GM23338 (cell line): ENCODE measurements around the gene KRTAP16-1. TPM values are rescaled to one million over a fixed set of nuclear protein-coding genes. Genes with fewer than 3 reads are reported as not detected.

ENCODE experiments used
- ATAC-seq: fragments of 200-7000 bp; cut with Tn5 transposase; 3 replicates; pipeline ENCODE4 v1.9.1; 2020
- DNase-seq: peaks from one replicate; pipeline ENCODE4 v3.0.0-alpha.2; 2015; ENCODE audit warnings: low spot score
- H2AFZ ChIP-seq: fragments of 200-600 bp; sonication (generic); 2 replicates; pipeline ENCODE4 v1.8.0; 2016; ENCODE audit warnings: antibody characterized with exemption, mild to moderate bottlenecking, moderate library complexity
- H3F3A ChIP-seq: fragments of 200-600 bp; sonication (generic); replicated peaks from 2 replicates; pipeline ENCODE4 v1.8.0; 2017; ENCODE audit warnings: antibody characterized with exemption, mixed run types, low read depth
- H3K27ac ChIP-seq: fragments of 200-600 bp; sonication (generic); 2 replicates; pipeline ENCODE4 v1.6.1; 2016; ENCODE audit warnings: low read depth
- H3K27me3 ChIP-seq: fragments of 200-600 bp; sonication (generic); 2 replicates; pipeline ENCODE4 v1.8.0; 2016; ENCODE audit warnings: mild to moderate bottlenecking, mixed run types, moderate library complexity; ENCODE audit not compliant: insufficient read depth
- H3K36me3 ChIP-seq: fragments of 200-600 bp; sonication (generic); 2 replicates; pipeline ENCODE4 v1.8.0; 2016; ENCODE audit warnings: mild to moderate bottlenecking; ENCODE audit not compliant: insufficient read depth
- H3K4me1 ChIP-seq: fragments of 200-600 bp; sonication (generic); 2 replicates; pipeline ENCODE4 v1.8.0; 2016; ENCODE audit warnings: mild to moderate bottlenecking, moderate library complexity; ENCODE audit not compliant: insufficient read depth
- H3K4me2 ChIP-seq: fragments of 200-600 bp; sonication (generic); 2 replicates; pipeline ENCODE4 v1.7.1; 2017; ENCODE audit warnings: mixed run types
- H3K4me3 ChIP-seq: fragments of 200-600 bp; sonication (generic); 2 replicates; pipeline ENCODE4 v1.6.1; 2016; ENCODE audit warnings: mixed run types
- H3K79me2 ChIP-seq: fragments of 200-600 bp; sonication (generic); replicated peaks from 2 replicates; pipeline ENCODE4 v1.8.0; 2017; ENCODE audit warnings: mild to moderate bottlenecking; ENCODE audit not compliant: insufficient read depth
- H3K9me2 ChIP-seq: fragments of 200-600 bp; sonication (generic); 2 replicates; pipeline ENCODE4 v1.8.0; 2017; ENCODE audit not compliant: insufficient read depth
- H4K20me1 ChIP-seq: fragments of 200-600 bp; sonication (generic); replicated peaks from 2 replicates; pipeline ENCODE4 v1.8.0; 2017; ENCODE audit warnings: mild to moderate bottlenecking; ENCODE audit not compliant: insufficient read depth
- H3K27ac Mint-ChIP-seq: 2 replicates; pipeline ENCODE4 v1.8.0; 2020; ENCODE audit warnings: inconsistent platforms, mild to moderate bottlenecking, moderate library complexity, mixed read lengths
- H3K27me3 Mint-ChIP-seq: 3 replicates; pipeline ENCODE4 v1.8.0; 2022; ENCODE audit warnings: low read depth, mild to moderate bottlenecking, moderate library complexity, mixed read lengths, inconsistent platforms; ENCODE audit not compliant: insufficient read depth, poor library complexity
- H3K36me3 Mint-ChIP-seq: 3 replicates; pipeline ENCODE4 v1.8.0; 2021; ENCODE audit warnings: low read depth, mild to moderate bottlenecking, inconsistent platforms, moderate library complexity, mixed read lengths
- H3K4me1 Mint-ChIP-seq: 3 replicates; pipeline ENCODE4 v1.8.0; 2020; ENCODE audit warnings: mild to moderate bottlenecking, inconsistent platforms, mixed read lengths
- H3K4me3 Mint-ChIP-seq: 3 replicates; pipeline ENCODE4 v1.8.0; 2021; ENCODE audit warnings: moderate library complexity, mild to moderate bottlenecking, inconsistent platforms, mixed read lengths
- H3K9me3 Mint-ChIP-seq: 3 replicates; pipeline ENCODE4 v1.8.0; 2020; ENCODE audit warnings: moderate library complexity, mild to moderate bottlenecking, inconsistent platforms, mixed read lengths
- CREB1 ChIP-seq: fragments of 250-450 bp; sonication (Bioruptor Pico); IDR thresholded peaks from 2 replicates; pipeline ENCODE4 v1.5.0; 2020; ENCODE audit warnings: low read depth, mild to moderate bottlenecking, moderate library complexity
- CTCF ChIP-seq, 2 experiments: fragments of 200-600 bp in 1 of 2; sonication (generic) in 1 of 2; conservative IDR thresholded peaks; 2 replicates each; pipeline versions ENCODE4 v1.5.1 to v1.6.1; 2016 to 2017; ENCODE audit warnings: antibody characterized with exemption in 2 of 2, low read depth in 2 of 2, mild to moderate bottlenecking in 2 of 2, moderate library complexity in 1 of 2
- ETS1 ChIP-seq: IDR thresholded peaks from 2 replicates; pipeline ENCODE4 v1.6.1; 2016; ENCODE audit warnings: antibody characterized with exemption
- EZH2 ChIP-seq: fragments of 200-600 bp; sonication (generic); IDR thresholded peaks from one replicate; pipeline ENCODE4 v1.8.0; 2017; ENCODE audit warnings: antibody characterized with exemption, mild to moderate bottlenecking, low read depth; ENCODE audit not compliant: unreplicated experiment
- EZH2phosphoT487 ChIP-seq: fragments of 200-600 bp; sonication (generic); IDR thresholded peaks from one replicate; pipeline ENCODE4 v1.8.1; 2018; ENCODE audit warnings: antibody characterized with exemption; ENCODE audit not compliant: unreplicated experiment
- JUNB ChIP-seq: IDR thresholded peaks from one replicate; pipeline ENCODE4 v1.6.1; 2016; ENCODE audit warnings: antibody characterized with exemption; ENCODE audit not compliant: unreplicated experiment
- NANOG ChIP-seq: IDR thresholded peaks from 2 replicates; pipeline ENCODE4 v1.6.1; 2016; ENCODE audit warnings: antibody characterized with exemption, borderline replicate concordance
- POLR2AphosphoS5 ChIP-seq: IDR thresholded peaks from 2 replicates; pipeline ENCODE4 v1.6.1; 2016; ENCODE audit warnings: antibody characterized with exemption, low read depth
- REST ChIP-seq: IDR thresholded peaks from one replicate; pipeline ENCODE4 v1.6.1; 2018; ENCODE audit warnings: antibody characterized with exemption; ENCODE audit not compliant: unreplicated experiment
- STAT1 ChIP-seq: IDR thresholded peaks from one replicate; pipeline ENCODE4 v1.6.1; 2016; ENCODE audit warnings: antibody characterized with exemption; ENCODE audit not compliant: unreplicated experiment
- ZNF114 ChIP-seq: fragments of 250-450 bp; sonication (Bioruptor Pico); IDR thresholded peaks from 2 replicates; pipeline ENCODE4 v1.5.0; 2020; ENCODE audit warnings: mild to moderate bottlenecking, moderate library complexity
- ZNF331 ChIP-seq: fragments of 250-450 bp; sonication (Bioruptor Pico); IDR thresholded peaks from 2 replicates; pipeline ENCODE4 v1.5.0; 2020; ENCODE audit warnings: low read depth, mild to moderate bottlenecking, moderate library complexity
- ZNF462 ChIP-seq: fragments of 250-450 bp; sonication (Bioruptor Pico); IDR thresholded peaks from 2 replicates; pipeline ENCODE4 v1.5.0; 2020; ENCODE audit warnings: mild to moderate bottlenecking, moderate library complexity
- polyA plus RNA-seq: library from polyadenylated mRNA; unstranded; fragments of >200 nt; fragmentation: Nextera tagmentation; extraction: Ambion mirVana; gene quantifications from 2 replicates; pipeline ENCODE4 v1.2.1, GENCODE V29; 2016
- total RNA-seq: library from RNA; depleted of rRNA; stranded (reverse); fragments of >200 nt; shearing (Covaris generic); gene quantifications from 2 replicates; pipeline ENCODE4 v1.2.3, GENCODE V29; 2014

The KRTAP16-1 gene
- total and polyA plus RNA-seq, 2 experiments from 2014 or later = not detected

GRCh38 chr17:41327411-41328120 is 18.5 kb upstream of the KRTAP16-1 start:
- Mint-ChIP-seq H3K4me1 (no peaks in the 10 kb centered on the region; the same call in 2 of the 3 replicates), H3K27me3 (peaks cover 11% of the 10 kb centered on the region), H3K36me3 (no peaks in the 10 kb centered on the region), H3K9me3 (no peaks in the 10 kb centered on the region; the same call in 2 of the 3 replicates), H3K4me3 (no peak overlapping the region), H3K27ac (no peak overlapping the region)
- ATAC-seq (no peak), DNase-seq (no peak)
- Histone ChIP-seq H3F3A (no peaks in the 10 kb centered on the region), H3K9me2 (no peaks in the 10 kb centered on the region), H3K4me3 (no peak overlapping the region), H3K79me2 (no peaks in the 10 kb centered on the region), H3K4me1 (no peaks in the 10 kb centered on the region), H3K36me3 (no peaks in the 10 kb centered on the region), H4K20me1 (no peaks in the 10 kb centered on the region), H3K4me2 (no peak overlapping the region), H3K27me3 (no peaks in the 10 kb centered on the region), H2AFZ (no peak overlapping the region), H3K27ac (no peak overlapping the region)
- TF ChIP-seq POLR2AphosphoS5 = no peak
- no peak for TF ChIP-seq JUNB
- no peak for TF ChIP-seq CREB1
- no peak for TF ChIP-seq ZNF331
- TF ChIP-seq STAT1 = no peak
- no peak for TF ChIP-seq EZH2
- no peak for TF ChIP-seq ZNF462 (CRISPR knock-in tag)
- TF ChIP-seq REST = no peak
- TF ChIP-seq ETS1 = no peak
- TF ChIP-seq CTCF (conservative IDR thresholded peaks at IDR 0.05; ENCODE audit: low read depth in 2 of 2) = no peak
- no peak for TF ChIP-seq NANOG
- no peak for TF ChIP-seq ZNF114 (CRISPR knock-in tag)
- no peak for TF ChIP-seq EZH2phosphoT487
